K562 (cell line): Measurements from ENCODE around the gene ZNF488. TPM values are rescaled to one million over a fixed set of nuclear protein-coding genes. Genes with fewer than 3 reads are reported as not detected.

Source experiments
- BRD4 ChIP-seq: fragments of 200-600 bp; sonication (generic); IDR thresholded peaks from 2 replicates; pipeline ENCODE4 v1.6.1; 2017; ENCODE audit warnings: inconsistent platforms
- CEBPZ ChIP-seq: fragments of 150-350 bp; IDR thresholded peaks from 2 replicates; pipeline ENCODE4 v1.6.1; 2014; ENCODE audit warnings: low read depth, mild to moderate bottlenecking, low read length, borderline replicate concordance
- ESRRB ChIP-seq: fragments of 250-450 bp; sonication (Bioruptor Pico); IDR thresholded peaks from 2 replicates; pipeline ENCODE4 v1.5.0; 2020; ENCODE audit warnings: mild to moderate bottlenecking, moderate library complexity, borderline replicate concordance
- GATAD2A ChIP-seq: fragments of 450-650 bp; IDR thresholded peaks from 2 replicates; pipeline ENCODE4 v1.6.1; 2017
- MTA2 ChIP-seq: fragments of 450-650 bp; IDR thresholded peaks from 2 replicates; pipeline ENCODE4 v1.6.1; 2016; ENCODE audit warnings: low read depth
- MYNN ChIP-seq, 2 experiments: sonication (generic); formaldehyde crosslinking in 1 of 2; IDR thresholded peaks; 2 replicates each; pipeline versions ENCODE4 v1.5.0 to v1.6.1; 2016 to 2020; ENCODE audit warnings: antibody characterized with exemption in 1 of 2, missing genetic modification reagents in 1 of 2
- NCOR1 ChIP-seq: fragments of 450-650 bp; IDR thresholded peaks from 2 replicates; pipeline ENCODE4 v1.6.1; 2016; ENCODE audit warnings: mild to moderate bottlenecking, moderate library complexity
- POLR2H ChIP-seq: IDR thresholded peaks from 2 replicates; pipeline ENCODE4 v1.6.1; 2016; ENCODE audit warnings: missing genetic modification characterization, low read depth, mild to moderate bottlenecking, control low read depth, missing compliant biosample characterization, moderate library complexity
- PRPF4 ChIP-seq: fragments of 200-400 bp; formaldehyde crosslinking; IDR thresholded peaks from one replicate; pipeline ENCODE4 v1.6.1; 2017; ENCODE audit warnings: low read length, low read depth, mild to moderate bottlenecking; ENCODE audit not compliant: insufficient read depth, poor library complexity, severe bottlenecking
- TAF9B ChIP-seq: fragments of 450-650 bp; IDR thresholded peaks from 2 replicates; pipeline ENCODE4 v1.6.1; 2018; ENCODE audit warnings: mild to moderate bottlenecking; ENCODE audit not compliant: partially characterized antibody
- TARDBP ChIP-seq: fragments of 450-650 bp; IDR thresholded peaks from 2 replicates; pipeline ENCODE4 v1.6.1; 2016
- ZNF24 ChIP-seq: fragments of 450-650 bp; IDR thresholded peaks from 2 replicates; pipeline ENCODE4 v1.6.1; 2016
- polyA plus RNA-seq, 8 experiments: library from polyadenylated mRNA; depleted of rRNA in 4 of 8; stranded (reverse) in 5 of 8; unstranded in 3 of 8; fragments of >200 nt; fragmentation: Nextera tagmentation in 2 of 8; fragmentation: Illumina TruSeq in 1 of 8; extraction: Ambion mirVana in 2 of 8; extraction: Trizol in 1 of 8; gene quantifications; 2 replicates each; pipeline versions ENCODE4 v1.2.1 to v1.2.3, GENCODE V29; 2011 to 2014; ENCODE audit warnings: inconsistent platforms in 1 of 8, missing spikeins in 1 of 8
- total RNA-seq, 7 experiments: library from RNA; depleted of rRNA in 6 of 7; stranded (reverse); fragments of >200 nt in 6 of 7; fragmentation: Illumina TruSeq in 2 of 7; extraction: Trizol in 2 of 7; gene quantifications; 2 replicates each; pipeline versions ENCODE4 v1.2.1 to v1.2.3, GENCODE V29; 2011 to 2021; ENCODE audit warnings: low replicate concordance in 1 of 7
- TF ChIP-seq, protein P1 (sequence below): sonication (generic); formaldehyde crosslinking; IDR thresholded peaks from 2 replicates; pipeline ENCODE4 v1.8.1; 2022; ENCODE audit warnings: missing genetic modification reagents
- TF ChIP-seq, protein P2 (sequence below), 2 experiments: fragments of 450-650 bp; IDR thresholded peaks; 2 replicates each; pipeline ENCODE4 v1.6.1; 2016; ENCODE audit warnings: mild to moderate bottlenecking in 2 of 2, borderline replicate concordance in 1 of 2, low read depth in 1 of 2, moderate library complexity in 1 of 2

Gene ZNF488
- total and polyA plus RNA-seq, 9 of the 15 experiments (the other 6 are each of a cell fraction or from before 2014, with no cell fraction given) = 0.03 to 0.09 (median 0.05) TPM; not detected in 3

- TF ChIP-seq CEBPZ = no peak
- TF ChIP-seq ZNF24 = peak; percentile 87; the same call in 1 of the 2 replicates
- no peak for TF ChIP-seq MYNN (IDR thresholded peaks at IDR 0.05)
- no peak for TF ChIP-seq MYNN (CRISPR knock-in tag; IDR thresholded peaks at IDR 0.05)
- TF ChIP-seq POLR2H (tag) = no peak; the same call in none of the 2 replicates
- TF ChIP-seq, protein P1, sequence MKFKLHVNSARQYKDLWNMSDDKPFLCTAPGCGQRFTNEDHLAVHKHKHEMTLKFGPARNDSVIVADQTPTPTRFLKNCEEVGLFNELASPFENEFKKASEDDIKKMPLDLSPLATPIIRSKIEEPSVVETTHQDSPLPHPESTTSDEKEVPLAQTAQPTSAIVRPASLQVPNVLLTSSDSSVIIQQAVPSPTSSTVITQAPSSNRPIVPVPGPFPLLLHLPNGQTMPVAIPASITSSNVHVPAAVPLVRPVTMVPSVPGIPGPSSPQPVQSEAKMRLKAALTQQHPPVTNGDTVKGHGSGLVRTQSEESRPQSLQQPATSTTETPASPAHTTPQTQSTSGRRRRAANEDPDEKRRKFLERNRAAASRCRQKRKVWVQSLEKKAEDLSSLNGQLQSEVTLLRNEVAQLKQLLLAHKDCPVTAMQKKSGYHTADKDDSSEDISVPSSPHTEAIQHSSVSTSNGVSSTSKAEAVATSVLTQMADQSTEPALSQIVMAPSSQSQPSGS (CRISPR knock-in tag) = no peak
- no peak for TF ChIP-seq TAF9B
- peak; percentile 45; the same call in 1 of the 2 replicates for TF ChIP-seq MTA2
- no peak for TF ChIP-seq TARDBP
- TF ChIP-seq GATAD2A = no peak
- no peak for TF ChIP-seq BRD4
- TF ChIP-seq ESRRB (CRISPR knock-in tag) = no peak
- TF ChIP-seq NCOR1 = peak; percentile 77
- TF ChIP-seq, protein P2, sequence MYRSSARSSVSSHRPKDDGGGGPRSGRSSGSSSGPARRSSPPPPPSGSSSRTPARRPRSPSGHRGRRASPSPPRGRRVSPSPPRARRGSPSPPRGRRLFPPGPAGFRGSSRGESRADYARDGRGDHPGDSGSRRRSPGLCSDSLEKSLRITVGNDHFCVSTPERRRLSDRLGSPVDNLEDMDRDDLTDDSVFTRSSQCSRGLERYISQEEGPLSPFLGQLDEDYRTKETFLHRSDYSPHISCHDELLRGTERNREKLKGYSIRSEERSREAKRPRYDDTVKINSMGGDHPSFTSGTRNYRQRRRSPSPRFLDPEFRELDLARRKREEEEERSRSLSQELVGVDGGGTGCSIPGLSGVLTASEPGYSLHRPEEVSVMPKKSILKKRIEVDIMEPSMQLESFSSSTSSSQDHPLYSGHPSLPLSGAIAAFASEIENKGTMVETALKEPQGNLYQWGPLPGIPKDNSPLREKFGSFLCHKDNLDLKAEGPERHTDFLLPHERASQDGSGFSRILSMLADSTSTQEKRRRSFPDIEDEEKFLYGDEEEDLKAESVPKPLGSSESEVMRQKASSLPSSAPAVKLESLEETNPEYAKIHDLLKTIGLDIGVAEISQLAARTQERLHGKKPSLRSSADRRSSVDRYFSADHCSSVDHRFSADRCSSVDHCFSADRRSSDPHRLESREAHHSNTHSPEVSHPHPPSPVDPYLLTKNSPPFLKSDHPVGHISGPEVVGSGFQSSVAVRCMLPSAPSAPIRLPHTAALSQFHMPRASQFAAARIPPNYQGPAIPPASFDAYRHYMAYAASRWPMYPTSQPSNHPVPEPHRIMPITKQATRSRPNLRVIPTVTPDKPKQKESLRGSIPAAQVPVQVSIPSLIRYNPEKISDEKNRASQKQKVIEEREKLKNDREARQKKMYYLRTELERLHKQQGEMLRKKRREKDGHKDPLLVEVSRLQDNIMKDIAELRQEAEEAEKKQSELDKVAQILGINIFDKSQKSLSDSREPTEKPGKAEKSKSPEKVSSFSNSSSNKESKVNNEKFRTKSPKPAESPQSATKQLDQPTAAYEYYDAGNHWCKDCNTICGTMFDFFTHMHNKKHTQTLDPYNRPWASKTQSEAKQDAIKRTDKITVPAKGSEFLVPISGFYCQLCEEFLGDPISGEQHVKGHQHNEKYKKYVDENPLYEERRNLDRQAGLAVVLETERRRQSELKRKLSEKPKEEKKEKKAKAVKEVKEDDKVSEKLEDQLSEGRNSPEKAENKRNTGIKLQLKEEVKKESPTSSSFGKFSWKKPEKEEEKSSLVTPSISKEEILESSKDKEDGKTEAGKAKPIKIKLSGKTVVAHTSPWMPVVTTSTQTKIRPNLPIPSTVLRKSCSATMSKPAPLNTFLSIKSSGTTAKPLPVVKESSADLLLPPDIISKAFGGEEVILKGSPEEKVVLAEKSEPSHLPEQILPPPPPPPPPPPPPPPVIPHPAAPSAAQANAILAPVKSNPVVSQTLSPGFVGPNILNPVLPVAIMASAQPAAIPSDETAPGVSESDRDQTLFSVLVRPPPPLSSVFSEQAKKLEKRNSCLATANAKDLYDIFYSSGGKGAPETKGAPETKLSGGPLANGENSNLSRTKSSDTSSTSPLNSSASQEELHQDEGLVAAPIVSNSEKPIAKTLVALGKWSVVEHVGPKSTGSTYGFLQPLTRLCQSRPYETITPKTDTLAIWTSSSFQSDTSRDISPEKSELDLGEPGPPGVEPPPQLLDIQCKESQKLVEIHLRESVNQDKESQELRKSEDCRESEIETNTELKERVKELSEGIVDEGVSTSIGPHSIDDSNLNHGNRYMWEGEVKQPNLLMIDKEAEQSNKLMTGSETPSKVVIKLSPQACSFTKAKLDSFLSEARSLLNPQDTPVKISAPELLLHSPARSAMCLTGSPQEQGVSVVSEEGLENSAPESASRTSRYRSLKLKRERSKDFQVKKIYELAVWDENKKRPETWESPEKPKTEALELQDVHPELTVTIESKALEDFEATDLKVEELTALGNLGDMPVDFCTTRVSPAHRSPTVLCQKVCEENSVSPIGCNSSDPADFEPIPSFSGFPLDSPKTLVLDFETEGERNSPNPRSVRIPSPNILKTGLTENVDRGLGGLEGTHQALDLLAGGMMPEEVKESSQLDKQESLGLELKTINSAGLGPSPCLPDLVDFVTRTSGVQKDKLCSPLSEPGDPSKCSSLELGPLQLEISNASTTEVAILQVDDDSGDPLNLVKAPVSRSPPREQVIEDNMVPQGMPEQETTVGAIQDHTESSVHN (IDR thresholded peaks at IDR 0.05; ENCODE audit: borderline replicate concordance in 1 of 2, low read depth in 1 of 2) = no peak
- TF ChIP-seq PRPF4 = no peak
These were observed 47.5 kb downstream of the ZNF488 start (continued) for GRCh38 chr10:47336387-47337134.
